ENCODE results near the gene TAT.
"Not testable (repeated sequence)": the region's sequence is repeated elsewhere in the genome, so short reads cannot be mapped to it uniquely, and the experiment has no call there.

TAT gene

GRCh38 chr16:71585318-71585703 is 8.4 kb upstream of the TAT start:
- no peak for TF ChIP-seq CTCF (IDR thresholded peaks at IDR 0.05)
- no peak overlapping the region for H3K27ac Mint-ChIP-seq
- no peaks in the 10 kb centered on the region for H3K36me3 Mint-ChIP-seq (ENCODE audit: low read depth)
- H3K9me3 Mint-ChIP-seq, result peaks cover 16% of the 10 kb centered on the region
- DNase-seq, result no peak
- peaks cover 55% of the 10 kb centered on the region for H3K27me3 Mint-ChIP-seq (ENCODE audit: low read depth, poor library complexity)
- no peak overlapping the region for H3K4me3 Mint-ChIP-seq
- no peaks in the 10 kb centered on the region for H3K4me1 Mint-ChIP-seq

GRCh38 chr16:71584543-71585317 is 7.8 kb upstream of the TAT start:
- H3K4me3 Mint-ChIP-seq, result no peak overlapping the region
- no peaks in the 10 kb centered on the region for H3K4me1 Mint-ChIP-seq
- DNase-seq, result no peak
- H3K9me3 Mint-ChIP-seq, result peaks cover 14% of the 10 kb centered on the region
- H3K27ac Mint-ChIP-seq, result no peak overlapping the region
- peaks cover 51% of the 10 kb centered on the region for H3K27me3 Mint-ChIP-seq (ENCODE audit: low read depth, poor library complexity)
- H3K36me3 Mint-ChIP-seq (ENCODE audit: low read depth), result no peaks in the 10 kb centered on the region
- TF ChIP-seq CTCF (IDR thresholded peaks at IDR 0.05), result no peak

- not testable (repeated sequence) for H3K4me1 Mint-ChIP-seq; H3K27ac Mint-ChIP-seq; H3K9me3 Mint-ChIP-seq; H3K36me3 Mint-ChIP-seq (ENCODE audit: low read depth); H3K4me3 Mint-ChIP-seq; DNase-seq
- H3K27me3 Mint-ChIP-seq (ENCODE audit: low read depth, poor library complexity), result peaks cover 50% of the 10 kb centered on the region
Measured at GRCh38 chr16:71582553-71582848, 5.6 kb upstream of the TAT start.

GRCh38 chr16:71574702-71575101 is 2.2 kb downstream of the TAT start:
- TF ChIP-seq CTCF (IDR thresholded peaks at IDR 0.05), result no peak
- Mint-ChIP-seq H3K36me3 (ENCODE audit: low read depth) (no peaks in the 10 kb centered on the region), H3K27me3 (ENCODE audit: low read depth, poor library complexity) (peaks cover 25% of the 10 kb centered on the region), H3K27ac (no peak overlapping the region), H3K4me1 (no peaks in the 10 kb centered on the region), H3K9me3 (no peaks in the 10 kb centered on the region), H3K4me3 (no peak overlapping the region)
- DNase-seq, result no peak

- Mint-ChIP-seq H3K4me3 (no peak overlapping the region), H3K4me1 (no peaks in the 10 kb centered on the region), H3K9me3 (no peaks in the 10 kb centered on the region), H3K36me3 (ENCODE audit: low read depth) (no peaks in the 10 kb centered on the region), H3K27me3 (ENCODE audit: low read depth, poor library complexity) (peaks cover 26% of the 10 kb centered on the region), H3K27ac (no peak overlapping the region)
- no peak for DNase-seq
- no peak for TF ChIP-seq CTCF (IDR thresholded peaks at IDR 0.05)
Measured at GRCh38 chr16:71573387-71574094, 3.4 kb downstream of the TAT start.

GRCh38 chr16:71572497-71573116 is 4.3 kb downstream of the TAT start:
- no peaks in the 10 kb centered on the region for H3K9me3 Mint-ChIP-seq
- DNase-seq, result no peak
- TF ChIP-seq CTCF (IDR thresholded peaks at IDR 0.05), result no peak
- peaks cover 21% of the 10 kb centered on the region for H3K27me3 Mint-ChIP-seq (ENCODE audit: low read depth, poor library complexity)
- no peaks in the 10 kb centered on the region for H3K36me3 Mint-ChIP-seq (ENCODE audit: low read depth)
- no peak overlapping the region for H3K27ac Mint-ChIP-seq
- H3K4me1 Mint-ChIP-seq, result no peaks in the 10 kb centered on the region
- no peak overlapping the region for H3K4me3 Mint-ChIP-seq
